Measurements from ENCODE around the gene ZDHHC8. TPM values are rescaled to one million over a fixed set of nuclear protein-coding genes. Genes with fewer than 3 reads are reported as not detected.
A peak's percentile ranks its signal among the peaks of the same experiment; 100 is the strongest.

The ZDHHC8 gene
- total RNA-seq, 1 donor from 2014 or later, result 100 TPM

GRCh38 chr22:20090730-20091240, 40.8 kb upstream of the ZDHHC8 start:
- H3K9me3 Mint-ChIP-seq, result peaks cover under 1% of the 10 kb centered on the region
- no peak overlapping the region for H3K4me3 Mint-ChIP-seq
- DNase-seq, result no peak
- H3K27ac Mint-ChIP-seq, result no peak overlapping the region
- intact Hi-C loops (cut with micrococcal nuclease), result no loop called here
- H3K4me1 Mint-ChIP-seq, result peaks cover 15% of the 10 kb centered on the region
- H3K36me3 Mint-ChIP-seq (ENCODE audit: low read depth), result peaks cover 82% of the 10 kb centered on the region
- H3K27me3 Mint-ChIP-seq, result no peaks in the 10 kb centered on the region

GRCh38 chr22:20091690-20092476, 39.7 kb upstream of the ZDHHC8 start:
- no peak for DNase-seq
- Mint-ChIP-seq H3K27ac (no peak overlapping the region), H3K36me3 (ENCODE audit: low read depth) (peaks cover 85% of the 10 kb centered on the region), H3K4me1 (peaks cover 18% of the 10 kb centered on the region), H3K27me3 (no peaks in the 10 kb centered on the region), H3K4me3 (no peak overlapping the region), H3K9me3 (peaks cover 5% of the 10 kb centered on the region)
- intact Hi-C loops (cut with micrococcal nuclease), result no loop called here

- intact Hi-C loops (cut with micrococcal nuclease), result no loop called here
- Mint-ChIP-seq H3K27me3 (no peaks in the 10 kb centered on the region), H3K27ac (no peak overlapping the region), H3K4me1 (peaks cover 22% of the 10 kb centered on the region), H3K36me3 (ENCODE audit: low read depth) (peaks cover 85% of the 10 kb centered on the region), H3K4me3 (no peak overlapping the region), H3K9me3 (peaks cover 9% of the 10 kb centered on the region)
- no peak for DNase-seq
These were observed 39.1 kb upstream of the ZDHHC8 start for GRCh38 chr22:20092477-20092854.

GRCh38 chr22:20093418-20094196, 38.0 kb upstream of the ZDHHC8 start:
- Mint-ChIP-seq H3K4me1 (peaks cover 29% of the 10 kb centered on the region), H3K4me3 (no peak overlapping the region), H3K9me3 (peaks cover 9% of the 10 kb centered on the region), H3K27ac (no peak overlapping the region), H3K36me3 (ENCODE audit: low read depth) (peaks cover 86% of the 10 kb centered on the region), H3K27me3 (no peaks in the 10 kb centered on the region)
- intact Hi-C loops (cut with micrococcal nuclease), result no loop called here
- no peak for DNase-seq

GRCh38 chr22:20094197-20094807, 37.3 kb upstream of the ZDHHC8 start:
- peaks cover 85% of the 10 kb centered on the region for H3K36me3 Mint-ChIP-seq (ENCODE audit: low read depth)
- intact Hi-C loops (cut with micrococcal nuclease), result no loop called here
- peaks cover 9% of the 10 kb centered on the region for H3K9me3 Mint-ChIP-seq
- no peak for DNase-seq
- H3K27me3 Mint-ChIP-seq, result no peaks in the 10 kb centered on the region
- H3K4me3 Mint-ChIP-seq, result no peak overlapping the region
- no peak overlapping the region for H3K27ac Mint-ChIP-seq
- peaks cover 36% of the 10 kb centered on the region for H3K4me1 Mint-ChIP-seq

GRCh38 chr22:20095521-20095920, 36.1 kb upstream of the ZDHHC8 start:
- H3K27ac Mint-ChIP-seq, result peak overlapping the region; percentile 27
- peaks cover 48% of the 10 kb centered on the region for H3K4me1 Mint-ChIP-seq
- H3K4me3 Mint-ChIP-seq, result peak overlapping the region; percentile 30
- H3K36me3 Mint-ChIP-seq (ENCODE audit: low read depth), result peaks cover 87% of the 10 kb centered on the region
- DNase-seq, result no peak
- intact Hi-C loops (cut with micrococcal nuclease), result no loop called here
- peaks cover 9% of the 10 kb centered on the region for H3K9me3 Mint-ChIP-seq
- no peaks in the 10 kb centered on the region for H3K27me3 Mint-ChIP-seq

- peaks cover 82% of the 10 kb centered on the region for H3K36me3 Mint-ChIP-seq (ENCODE audit: low read depth)
- intact Hi-C loops (cut with micrococcal nuclease), result no loop called here
- no peak overlapping the region for H3K27ac Mint-ChIP-seq
- H3K9me3 Mint-ChIP-seq, result peaks cover 9% of the 10 kb centered on the region
- peaks cover 59% of the 10 kb centered on the region for H3K4me1 Mint-ChIP-seq
- no peak overlapping the region for H3K4me3 Mint-ChIP-seq
- no peak for DNase-seq
- H3K27me3 Mint-ChIP-seq, result no peaks in the 10 kb centered on the region
These were observed 34.8 kb upstream of the ZDHHC8 start for GRCh38 chr22:20096574-20097420.

GRCh38 chr22:20099099-20099711, 32.4 kb upstream of the ZDHHC8 start:
- H3K4me3 Mint-ChIP-seq, result peak overlapping the region; percentile 77
- H3K9me3 Mint-ChIP-seq, result peaks cover 9% of the 10 kb centered on the region
- intact Hi-C loops (cut with micrococcal nuclease), result no loop called here
- DNase-seq, result no peak
- peaks cover 67% of the 10 kb centered on the region for H3K4me1 Mint-ChIP-seq
- H3K27me3 Mint-ChIP-seq, result no peaks in the 10 kb centered on the region
- H3K27ac Mint-ChIP-seq, result peak overlapping the region; percentile 94
- H3K36me3 Mint-ChIP-seq (ENCODE audit: low read depth), result peaks cover 75% of the 10 kb centered on the region

- H3K36me3 Mint-ChIP-seq (ENCODE audit: low read depth), result peaks cover 61% of the 10 kb centered on the region
- no peaks in the 10 kb centered on the region for H3K27me3 Mint-ChIP-seq
- H3K4me3 Mint-ChIP-seq, result no peak overlapping the region
- peaks cover 55% of the 10 kb centered on the region for H3K4me1 Mint-ChIP-seq
- intact Hi-C loops (cut with micrococcal nuclease), result no loop called here
- H3K9me3 Mint-ChIP-seq, result peaks cover 4% of the 10 kb centered on the region
- DNase-seq, result no peak
- peak overlapping the region; percentile 94 for H3K27ac Mint-ChIP-seq
These were observed 30.0 kb upstream of the ZDHHC8 start for GRCh38 chr22:20101638-20102037.

- peaks cover under 1% of the 10 kb centered on the region for H3K9me3 Mint-ChIP-seq
- intact Hi-C loops (cut with micrococcal nuclease), result no loop called here
- H3K27me3 Mint-ChIP-seq, result no peaks in the 10 kb centered on the region
- peak overlapping the region; percentile 94 for H3K27ac Mint-ChIP-seq
- DNase-seq, result no peak
- peaks cover 52% of the 10 kb centered on the region for H3K4me1 Mint-ChIP-seq
- H3K36me3 Mint-ChIP-seq (ENCODE audit: low read depth), result peaks cover 61% of the 10 kb centered on the region
- peak overlapping the region; percentile 24 for H3K4me3 Mint-ChIP-seq
These were observed 29.3 kb upstream of the ZDHHC8 start for GRCh38 chr22:20102203-20102780.

- peaks cover 24% of the 10 kb centered on the region for H3K4me1 Mint-ChIP-seq
- H3K36me3 Mint-ChIP-seq (ENCODE audit: low read depth), result peaks cover 54% of the 10 kb centered on the region
- no peak overlapping the region for H3K27ac Mint-ChIP-seq
- H3K4me3 Mint-ChIP-seq, result no peak overlapping the region
- DNase-seq, result no peak
- no peaks in the 10 kb centered on the region for H3K9me3 Mint-ChIP-seq
- intact Hi-C loops (cut with micrococcal nuclease), result no loop called here
- no peaks in the 10 kb centered on the region for H3K27me3 Mint-ChIP-seq
These were observed 26.0 kb upstream of the ZDHHC8 start for GRCh38 chr22:20105456-20106204.

- intact Hi-C loops (cut with micrococcal nuclease), result no loop called here
These were observed 25.3 kb upstream of the ZDHHC8 start for GRCh38 chr22:20106205-20106848.

More at GRCh38 chr22:20106205-20106848, 25.3 kb upstream of the ZDHHC8 start:
- peaks cover 56% of the 10 kb centered on the region for H3K36me3 Mint-ChIP-seq (ENCODE audit: low read depth)
- H3K27ac Mint-ChIP-seq, result no peak overlapping the region
- H3K9me3 Mint-ChIP-seq, result no peaks in the 10 kb centered on the region
- H3K4me3 Mint-ChIP-seq, result no peak overlapping the region
- peaks cover 24% of the 10 kb centered on the region for H3K4me1 Mint-ChIP-seq
- no peak for DNase-seq
- H3K27me3 Mint-ChIP-seq, result no peaks in the 10 kb centered on the region

Measured in activated CD4-positive, alpha-beta T cell treated with anti-CD3 and anti-CD28 coated beads, Interleukin-2, amount 10 ng/mL, durations not matched to agents 24 days and 14 days (primary cell).